ENCODE data around the gene MAP3K10. TPM values are rescaled to one million over a fixed set of nuclear protein-coding genes. Genes with fewer than 3 reads are reported as not detected.

MAP3K10 gene
- total RNA-seq, 2 donors from 2014 or later: 10.5 to 23.8 TPM

GRCh38 chr19:40147338-40147692 lies 43.9 kb upstream of the MAP3K10 start:
- Histone ChIP-seq H3K27ac (no peak overlapping the region), H3K27me3 (replicated peaks; ENCODE audit: insufficient read depth) (peaks cover 4% of the 10 kb centered on the region), H3K9me3 (no peaks in the 10 kb centered on the region), H3K4me1 (replicated peaks) (no peaks in the 10 kb centered on the region), H3K4me3 (no peak overlapping the region), H3K36me3 (no peaks in the 10 kb centered on the region)
- WGBS: 88% methylated on average over 2 of the region's 2 CpGs
- DNase-seq (ENCODE audit: low spot score): no peak
- TF ChIP-seq POLR2AphosphoS5 (IDR thresholded peaks at IDR 0.05) (no peak), CTCF (IDR thresholded peaks at IDR 0.05) (no peak), POLR2A (IDR thresholded peaks at IDR 0.05) (no peak)
- intact Hi-C loops (cut with DNase I): no loop called here

- intact Hi-C loops (cut with DNase I): no loop called here
These were observed 43.4 kb upstream of the MAP3K10 start for GRCh38 chr19:40147693-40148347.

GRCh38 chr19:40149501-40149900 lies 41.7 kb upstream of the MAP3K10 start:
- no peaks in the 10 kb centered on the region for H3K36me3 ChIP-seq
- DNase-seq (ENCODE audit: low spot score): no peak
- H3K4me3 ChIP-seq: no peak overlapping the region
- no peaks in the 10 kb centered on the region for H3K4me1 ChIP-seq (replicated peaks)
- no peaks in the 10 kb centered on the region for H3K9me3 ChIP-seq
- 89% methylated on average over 3 of the region's 3 CpGs for WGBS
- peaks cover 4% of the 10 kb centered on the region for H3K27me3 ChIP-seq (replicated peaks; ENCODE audit: insufficient read depth)
- TF ChIP-seq POLR2AphosphoS5 (IDR thresholded peaks at IDR 0.05) (no peak), POLR2A (IDR thresholded peaks at IDR 0.05) (no peak), CTCF (IDR thresholded peaks at IDR 0.05) (no peak)
- H3K27ac ChIP-seq: no peak overlapping the region
- intact Hi-C loops (cut with DNase I): no loop called here

More at GRCh38 chr19:40147693-40148347, 43.4 kb upstream of the MAP3K10 start:
- no peaks in the 10 kb centered on the region for H3K4me1 ChIP-seq (replicated peaks)
- H3K9me3 ChIP-seq: no peaks in the 10 kb centered on the region
- no peak for TF ChIP-seq POLR2A (IDR thresholded peaks at IDR 0.05)
- no peak for TF ChIP-seq CTCF (IDR thresholded peaks at IDR 0.05)
- TF ChIP-seq POLR2AphosphoS5 (IDR thresholded peaks at IDR 0.05): no peak
- 63% methylated on average over 21 of the region's 21 CpGs for WGBS
- DNase-seq (ENCODE audit: low spot score): no peak
- no peak overlapping the region for H3K4me3 ChIP-seq
- no peak overlapping the region for H3K27ac ChIP-seq
- no peaks in the 10 kb centered on the region for H3K36me3 ChIP-seq
- H3K27me3 ChIP-seq (replicated peaks; ENCODE audit: insufficient read depth): peaks cover 4% of the 10 kb centered on the region

GRCh38 chr19:40150170-40150569 lies 41.1 kb upstream of the MAP3K10 start:
- WGBS: 83% methylated on average over 5 of the region's 5 CpGs
- Histone ChIP-seq H3K36me3 (no peaks in the 10 kb centered on the region), H3K4me1 (replicated peaks) (no peaks in the 10 kb centered on the region), H3K9me3 (no peaks in the 10 kb centered on the region), H3K27ac (no peak overlapping the region), H3K27me3 (replicated peaks; ENCODE audit: insufficient read depth) (peaks cover 4% of the 10 kb centered on the region), H3K4me3 (no peak overlapping the region)
- intact Hi-C loops (cut with DNase I): no loop called here
- TF ChIP-seq POLR2A (IDR thresholded peaks at IDR 0.05): no peak
- no peak for TF ChIP-seq POLR2AphosphoS5 (IDR thresholded peaks at IDR 0.05)
- TF ChIP-seq CTCF (IDR thresholded peaks at IDR 0.05): no peak
- DNase-seq (ENCODE audit: low spot score): no peak

GRCh38 chr19:40154121-40154680 lies 37.0 kb upstream of the MAP3K10 start:
- no peak overlapping the region for H3K27ac ChIP-seq
- no peak overlapping the region for H3K4me3 ChIP-seq
- H3K4me1 ChIP-seq (replicated peaks): no peaks in the 10 kb centered on the region
- intact Hi-C loops (cut with DNase I): no loop called here
- no peaks in the 10 kb centered on the region for H3K9me3 ChIP-seq
- DNase-seq (ENCODE audit: low spot score): no peak
- TF ChIP-seq POLR2AphosphoS5 (IDR thresholded peaks at IDR 0.05) (no peak), CTCF (IDR thresholded peaks at IDR 0.05) (no peak), POLR2A (IDR thresholded peaks at IDR 0.05) (no peak)
- 59% methylated on average over 11 of the region's 11 CpGs for WGBS
- H3K36me3 ChIP-seq: no peaks in the 10 kb centered on the region
- H3K27me3 ChIP-seq (replicated peaks; ENCODE audit: insufficient read depth): no peaks in the 10 kb centered on the region

Data from prostate gland (tissue), 2 donors.